ENCODE measurements around the gene NFAM1.

The NFAM1 gene

DNA sequence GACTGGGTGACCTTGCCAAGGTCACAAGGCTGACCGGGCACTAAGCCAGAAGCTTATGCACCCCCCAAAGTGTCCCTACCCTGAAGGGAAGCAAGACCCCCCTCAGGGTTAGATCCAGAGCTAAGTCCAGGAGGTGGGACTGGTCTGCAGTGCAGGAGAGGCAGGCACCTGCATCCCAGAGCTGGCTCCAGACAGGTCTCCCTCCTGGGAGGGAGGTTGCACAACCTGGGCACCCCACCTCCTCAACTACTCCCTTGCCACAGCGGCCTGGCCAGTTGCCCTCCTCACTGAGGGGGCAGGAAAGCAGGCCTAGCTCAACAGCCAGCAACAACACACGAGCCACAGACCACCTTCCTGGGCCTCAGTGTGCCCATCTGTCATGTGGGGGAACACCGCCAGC, 86.7 kb downstream of the NFAM1 start:
- Histone ChIP-seq H3K23ac (ENCODE audit: low read length in 2 of 2) (no peak overlapping the region), H3K4me1 (ENCODE audit: control insufficient read depth, insufficient read depth, low read depth, low read length) (peaks cover 19% of the 10 kb centered on the region), H2BK120ac (ENCODE audit: low read depth, low read length) (no peak overlapping the region), H3K27me3 (ENCODE audit: control insufficient read depth in 1 of 2, insufficient read depth in 1 of 2, low read length in 2 of 2) (peaks cover 28 to 34% of the 10 kb centered on the region in 2 experiments), H3K14ac (ENCODE audit: low read length in 2 of 2) (no peak overlapping the region), H3K9me3 (ENCODE audit: control insufficient read depth, low read length) (no peaks in the 10 kb centered on the region), H2BK5ac (ENCODE audit: low read depth, low read length, poor library complexity, severe bottlenecking) (no peak overlapping the region), H2AFZ (ENCODE audit: low read depth, low read length) (no peak overlapping the region), H3K27ac (ENCODE audit: low read length, poor library complexity, severe bottlenecking) (no peak overlapping the region), H3K36me3 (ENCODE audit: control insufficient read depth in 1 of 2, insufficient read depth in 2 of 2, low read depth in 1 of 2, low read length in 2 of 2) (no peaks in the 10 kb centered on the region), H4K91ac (ENCODE audit: low read length) (no peak overlapping the region), H3K4ac (ENCODE audit: low read depth in 1 of 2, low read length in 2 of 2) (no peak overlapping the region), H2BK12ac (ENCODE audit: low read length in 2 of 2) (no peak overlapping the region), H2AK5ac (ENCODE audit: low read length, severe bottlenecking) (no peak overlapping the region), H3K4me3 (ENCODE audit: insufficient read depth in 1 of 2, low read depth in 1 of 2, low read length in 2 of 2) (no peak overlapping the region), H3K18ac (ENCODE audit: low read depth in 1 of 2, low read length in 2 of 2) (no peak overlapping the region), H3K9ac (ENCODE audit: low read length) (no peak overlapping the region), H4K8ac (ENCODE audit: low read length) (no peak overlapping the region), H3K79me1 (replicated peaks; ENCODE audit: low read length, poor library complexity, severe bottlenecking) (no peaks in the 10 kb centered on the region), H2BK15ac (ENCODE audit: low read depth, poor library complexity, severe bottlenecking) (no peak overlapping the region), H3K4me2 (ENCODE audit: low read length, poor library complexity, severe bottlenecking) (no peak overlapping the region)
- WGBS, result 94% methylated on average over 3 of the region's 4 CpGs
- no peak for DNase-seq

DNA sequence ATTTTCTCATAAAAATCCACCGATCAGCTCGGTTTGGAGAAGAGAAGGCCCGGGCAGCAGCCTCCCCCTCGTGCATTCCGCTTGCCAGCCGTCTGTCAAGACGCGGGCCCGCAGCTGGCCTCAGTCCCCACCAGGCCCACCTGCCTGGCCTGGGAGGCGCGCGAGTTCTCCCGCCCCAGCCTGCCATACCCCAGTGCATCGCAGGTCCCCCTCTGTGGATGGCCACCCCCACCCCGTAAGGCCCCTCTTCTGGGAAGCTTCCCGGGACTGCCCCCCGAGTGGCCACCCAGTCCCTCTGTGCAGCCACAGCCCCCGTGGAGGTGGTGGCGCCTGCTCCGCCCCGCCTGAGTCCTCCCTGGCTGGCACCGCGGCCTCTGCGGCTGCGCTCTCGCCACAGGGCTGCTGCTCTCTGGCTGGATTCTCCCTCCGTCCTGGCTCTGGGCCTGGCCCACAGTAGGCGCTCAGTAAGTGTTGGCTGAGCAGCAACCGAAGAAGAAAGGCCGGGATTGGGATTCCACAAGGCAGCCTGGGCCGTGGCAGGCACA, 87.8 kb downstream of the NFAM1 start:
- Histone ChIP-seq H3K4me1 (ENCODE audit: control insufficient read depth, insufficient read depth, low read depth, low read length) (peaks cover 19% of the 10 kb centered on the region), H3K27me3 (ENCODE audit: control insufficient read depth in 1 of 2, insufficient read depth in 1 of 2, low read length in 2 of 2) (peaks cover 37 to 42% of the 10 kb centered on the region in 2 experiments), H4K8ac (ENCODE audit: low read length) (peak overlapping the region; percentile 5), H3K14ac (ENCODE audit: low read length in 2 of 2) (no peak overlapping the region), H3K4ac (ENCODE audit: low read depth in 1 of 2, low read length in 2 of 2) (no peak overlapping the region), H2BK120ac (ENCODE audit: low read depth, low read length) (no peak overlapping the region), H3K23ac (ENCODE audit: low read length in 2 of 2) (no peak overlapping the region), H2AK5ac (ENCODE audit: low read length, severe bottlenecking) (no peak overlapping the region), H2BK12ac (ENCODE audit: low read length in 2 of 2) (no peak overlapping the region), H3K9me3 (ENCODE audit: control insufficient read depth, low read length) (no peaks in the 10 kb centered on the region), H2BK5ac (ENCODE audit: low read depth, low read length, poor library complexity, severe bottlenecking) (no peak overlapping the region), H2BK15ac (ENCODE audit: low read depth, poor library complexity, severe bottlenecking) (no peak overlapping the region), H4K91ac (ENCODE audit: low read length) (no peak overlapping the region), H3K18ac (ENCODE audit: low read depth in 1 of 2, low read length in 2 of 2) (no peak overlapping the region), H3K36me3 (ENCODE audit: control insufficient read depth in 1 of 2, insufficient read depth in 2 of 2, low read depth in 1 of 2, low read length in 2 of 2) (no peaks in the 10 kb centered on the region), H3K4me2 (ENCODE audit: low read length, poor library complexity, severe bottlenecking) (no peak overlapping the region), H3K27ac (ENCODE audit: low read length, poor library complexity, severe bottlenecking) (no peak overlapping the region), H3K4me3 (ENCODE audit: insufficient read depth in 1 of 2, low read depth in 1 of 2, low read length in 2 of 2) (peak overlapping the region in 1 of 2 experiments; percentile 55), H3K9ac (ENCODE audit: low read length) (peak overlapping the region; percentile 49), H3K79me1 (replicated peaks; ENCODE audit: low read length, poor library complexity, severe bottlenecking) (peaks cover 1% of the 10 kb centered on the region), H2AFZ (ENCODE audit: low read depth, low read length) (no peak overlapping the region)
- 38% methylated on average over 31 of the region's 31 CpGs for WGBS
- DNase-seq, result no peak

DNA sequence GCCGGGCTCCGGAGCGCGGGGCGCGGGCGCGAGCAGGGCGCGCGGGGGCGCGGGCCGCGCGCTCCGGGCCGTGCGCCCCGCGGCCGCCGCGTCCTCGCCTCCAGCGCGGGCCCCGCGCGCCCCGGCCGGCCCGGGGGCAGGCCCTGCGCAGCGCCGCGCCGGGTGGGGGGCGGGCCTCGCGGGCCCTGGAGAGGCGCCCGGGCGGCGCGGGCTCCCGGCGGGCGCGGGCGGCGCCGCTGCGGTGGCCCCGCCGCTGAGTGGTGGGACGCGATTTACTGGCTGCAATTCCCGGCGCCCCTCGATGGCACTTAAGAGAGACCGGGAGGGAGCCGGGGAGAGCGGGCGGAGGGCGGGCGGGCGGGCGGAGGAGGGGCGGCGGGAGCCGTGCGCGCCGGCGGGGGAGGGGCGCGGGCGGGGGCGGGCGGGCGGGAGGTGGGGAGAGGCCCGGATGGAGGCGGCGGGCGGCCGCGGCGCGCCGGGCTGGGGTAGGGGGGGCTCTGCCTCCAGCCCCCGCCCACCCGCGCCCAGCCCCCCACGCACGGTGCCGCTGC, 88.6 kb downstream of the NFAM1 start:
- Histone ChIP-seq H3K79me1 (replicated peaks; ENCODE audit: low read length, poor library complexity, severe bottlenecking) (peaks cover 1% of the 10 kb centered on the region), H3K4me2 (ENCODE audit: low read length, poor library complexity, severe bottlenecking) (peak overlapping the region; percentile 9), H3K18ac (ENCODE audit: low read depth in 1 of 2, low read length in 2 of 2) (no peak overlapping the region), H3K23ac (ENCODE audit: low read length in 2 of 2) (no peak overlapping the region), H2AK5ac (ENCODE audit: low read length, severe bottlenecking) (no peak overlapping the region), H2BK15ac (ENCODE audit: low read depth, poor library complexity, severe bottlenecking) (no peak overlapping the region), H3K4me1 (ENCODE audit: control insufficient read depth, insufficient read depth, low read depth, low read length) (peaks cover 19% of the 10 kb centered on the region), H3K4ac (ENCODE audit: low read depth in 1 of 2, low read length in 2 of 2) (no peak overlapping the region), H4K8ac (ENCODE audit: low read length) (no peak overlapping the region), H3K4me3 (ENCODE audit: insufficient read depth in 1 of 2, low read depth in 1 of 2, low read length in 2 of 2) (peak overlapping the region in 1 of 2 experiments; percentile 48), H3K27me3 (ENCODE audit: control insufficient read depth in 1 of 2, insufficient read depth in 1 of 2, low read length in 2 of 2) (peaks cover 44 to 48% of the 10 kb centered on the region in 2 experiments), H2BK12ac (ENCODE audit: low read length in 2 of 2) (no peak overlapping the region), H3K9me3 (ENCODE audit: control insufficient read depth, low read length) (no peaks in the 10 kb centered on the region), H3K36me3 (ENCODE audit: control insufficient read depth in 1 of 2, insufficient read depth in 2 of 2, low read depth in 1 of 2, low read length in 2 of 2) (no peaks in the 10 kb centered on the region), H3K14ac (ENCODE audit: low read length in 2 of 2) (no peak overlapping the region), H2AFZ (ENCODE audit: low read depth, low read length) (no peak overlapping the region), H3K27ac (ENCODE audit: low read length, poor library complexity, severe bottlenecking) (no peak overlapping the region), H2BK120ac (ENCODE audit: low read depth, low read length) (no peak overlapping the region), H4K91ac (ENCODE audit: low read length) (no peak overlapping the region), H2BK5ac (ENCODE audit: low read depth, low read length, poor library complexity, severe bottlenecking) (no peak overlapping the region), H3K9ac (ENCODE audit: low read length) (no peak overlapping the region)
- 3% methylated on average over 5 of the region's 97 CpGs for WGBS
- no peak for DNase-seq

DNA sequence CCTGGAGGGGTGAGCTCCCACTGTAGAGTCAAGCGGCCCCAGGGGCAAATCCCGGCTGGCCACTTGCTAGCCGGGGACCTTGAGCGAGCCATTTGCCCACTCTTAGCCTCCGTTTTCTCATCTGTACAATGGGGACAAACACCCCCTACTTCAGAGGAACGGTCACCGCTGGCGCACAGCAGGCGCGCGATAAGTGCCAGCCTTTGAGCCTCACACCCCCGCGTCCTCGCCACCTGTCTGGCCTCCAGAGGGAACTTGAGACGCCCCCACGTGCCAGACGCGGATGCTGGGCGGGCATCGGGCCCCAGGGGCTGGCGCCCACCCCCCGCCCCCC, 89.1 kb downstream of the NFAM1 start:
- peaks cover 45 to 48% of the 10 kb centered on the region in 2 experiments for H3K27me3 ChIP-seq (ENCODE audit: control insufficient read depth in 1 of 2, insufficient read depth in 1 of 2, low read length in 2 of 2)
- H3K18ac ChIP-seq (ENCODE audit: low read depth in 1 of 2, low read length in 2 of 2), result no peak overlapping the region
- no peak overlapping the region for H2AFZ ChIP-seq (ENCODE audit: low read depth, low read length)
- H4K91ac ChIP-seq (ENCODE audit: low read length), result no peak overlapping the region
- H2BK5ac ChIP-seq (ENCODE audit: low read depth, low read length, poor library complexity, severe bottlenecking), result no peak overlapping the region
- no peak overlapping the region for H3K23ac ChIP-seq (ENCODE audit: low read length in 2 of 2)
- H3K4me1 ChIP-seq (ENCODE audit: control insufficient read depth, insufficient read depth, low read depth, low read length), result peaks cover 19% of the 10 kb centered on the region
- no peak for DNase-seq
- no peaks in the 10 kb centered on the region for H3K9me3 ChIP-seq (ENCODE audit: control insufficient read depth, low read length)
- H3K4me3 ChIP-seq (ENCODE audit: insufficient read depth in 1 of 2, low read depth in 1 of 2, low read length in 2 of 2), result peak overlapping the region; percentile 28 to 63
- H3K9ac ChIP-seq (ENCODE audit: low read length), result no peak overlapping the region
- H4K8ac ChIP-seq (ENCODE audit: low read length), result no peak overlapping the region
- H3K4ac ChIP-seq (ENCODE audit: low read depth in 1 of 2, low read length in 2 of 2), result no peak overlapping the region
- 22% methylated on average over 17 of the region's 22 CpGs for WGBS
- H2BK15ac ChIP-seq (ENCODE audit: low read depth, poor library complexity, severe bottlenecking), result no peak overlapping the region
- H3K79me1 ChIP-seq (replicated peaks; ENCODE audit: low read length, poor library complexity, severe bottlenecking), result peaks cover 1% of the 10 kb centered on the region
- H2BK120ac ChIP-seq (ENCODE audit: low read depth, low read length), result no peak overlapping the region
- no peak overlapping the region for H3K14ac ChIP-seq (ENCODE audit: low read length in 2 of 2)
- H3K27ac ChIP-seq (ENCODE audit: low read length, poor library complexity, severe bottlenecking), result no peak overlapping the region
- H2AK5ac ChIP-seq (ENCODE audit: low read length, severe bottlenecking), result no peak overlapping the region
- H3K4me2 ChIP-seq (ENCODE audit: low read length, poor library complexity, severe bottlenecking), result peak overlapping the region; percentile 9
- no peaks in the 10 kb centered on the region for H3K36me3 ChIP-seq (ENCODE audit: control insufficient read depth in 1 of 2, insufficient read depth in 2 of 2, low read depth in 1 of 2, low read length in 2 of 2)
- no peak overlapping the region for H2BK12ac ChIP-seq (ENCODE audit: low read length in 2 of 2)

Data from mesenchymal stem cell (in vitro differentiated cells and primary cell).